ENCODE data around the gene RHBDD1. TPM values are rescaled to one million over a fixed set of nuclear protein-coding genes. Genes with fewer than 3 reads are reported as not detected.

Gene RHBDD1
- total RNA-seq, 2 experiments from 2014 or later: 23.4 to 29.5 TPM

DNA sequence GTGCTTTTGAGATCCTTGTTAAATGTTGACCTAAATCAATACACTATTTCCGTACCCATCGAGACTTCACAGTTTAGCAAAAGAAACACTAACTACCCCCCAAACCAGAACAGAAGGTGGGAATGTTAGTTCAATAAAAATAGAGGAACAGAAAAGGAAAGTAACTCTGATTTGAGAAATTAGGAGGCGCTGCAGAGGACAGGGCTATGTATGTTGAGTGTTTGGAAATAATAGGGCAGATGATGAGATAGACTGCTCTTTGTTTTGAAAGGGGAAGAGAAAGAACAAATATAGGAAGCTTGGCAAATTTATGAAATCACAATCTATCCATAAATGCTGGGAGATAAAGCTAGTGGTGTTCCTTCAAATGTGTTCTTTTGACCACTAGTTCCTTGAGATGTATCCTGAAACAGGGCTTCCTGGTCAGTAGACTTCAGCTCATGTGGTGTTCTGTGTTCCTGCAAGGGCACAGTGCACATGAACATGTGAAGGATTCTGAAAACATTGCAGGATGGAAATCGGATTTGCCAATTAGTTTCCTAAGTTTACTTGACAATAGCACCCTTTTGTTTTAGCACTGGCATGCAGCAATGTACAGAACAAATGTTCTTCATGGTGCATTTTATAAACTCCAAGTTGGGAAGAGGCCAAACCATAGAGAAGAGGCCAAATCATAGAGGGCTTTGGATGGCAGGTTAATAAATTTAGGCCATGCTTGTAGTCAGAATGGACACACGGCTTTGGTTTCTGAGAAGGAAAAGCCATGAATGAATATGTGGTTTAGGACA is 39.8 kb downstream of the RHBDD1 start:
- no peak overlapping the region for H3K27ac Mint-ChIP-seq
- no peak for DNase-seq
- H3K27me3 Mint-ChIP-seq (ENCODE audit: low read depth): no peaks in the 10 kb centered on the region
- POLR2A ChIA-PET: no interaction called here
- H3K4me1 Mint-ChIP-seq (ENCODE audit: low read depth): peaks cover 13% of the 10 kb centered on the region
- CTCF ChIA-PET: interaction anchor here (1.4 kb wide), 1 partner anchor 27 kb away, joined by 3 read pairs; no protein-coding TSS in a partner anchor
- H3K36me3 Mint-ChIP-seq (ENCODE audit: low read depth): peaks cover 21% of the 10 kb centered on the region
- no peak overlapping the region for H3K4me3 Mint-ChIP-seq
- ATAC-seq: no peak
- no peaks in the 10 kb centered on the region for H3K9me3 Mint-ChIP-seq (ENCODE audit: insufficient read depth)

DNA sequence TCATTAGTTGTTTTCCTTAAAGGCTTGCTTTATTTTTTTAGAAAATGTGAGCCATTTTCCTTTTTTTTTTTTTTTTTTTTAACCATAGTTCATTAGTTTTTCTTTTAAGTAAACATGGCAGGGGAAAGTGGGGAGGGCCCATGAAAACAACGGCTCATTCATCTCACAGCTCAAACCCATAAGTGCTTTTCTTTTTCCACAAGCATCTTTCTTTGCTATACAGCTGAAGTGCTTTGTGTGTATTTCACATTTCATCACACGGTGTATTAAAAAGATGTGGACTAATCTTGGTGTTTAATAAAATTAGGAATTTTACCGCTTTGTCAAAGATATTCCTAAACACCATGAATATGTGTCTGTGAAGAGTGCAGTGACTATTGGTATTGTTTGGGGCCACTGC is 41.6 kb downstream of the RHBDD1 start:
- no peak overlapping the region for H3K4me3 Mint-ChIP-seq
- H3K4me1 Mint-ChIP-seq (ENCODE audit: low read depth): peaks cover 13% of the 10 kb centered on the region
- peaks cover 22% of the 10 kb centered on the region for H3K36me3 Mint-ChIP-seq (ENCODE audit: low read depth)
- H3K9me3 Mint-ChIP-seq (ENCODE audit: insufficient read depth): no peaks in the 10 kb centered on the region
- ChIA-PET CTCF (no interaction called here), POLR2A (no interaction called here)
- DNase-seq: no peak
- H3K27me3 Mint-ChIP-seq (ENCODE audit: low read depth): no peaks in the 10 kb centered on the region
- ATAC-seq: no peak
- no peak overlapping the region for H3K27ac Mint-ChIP-seq

DNA sequence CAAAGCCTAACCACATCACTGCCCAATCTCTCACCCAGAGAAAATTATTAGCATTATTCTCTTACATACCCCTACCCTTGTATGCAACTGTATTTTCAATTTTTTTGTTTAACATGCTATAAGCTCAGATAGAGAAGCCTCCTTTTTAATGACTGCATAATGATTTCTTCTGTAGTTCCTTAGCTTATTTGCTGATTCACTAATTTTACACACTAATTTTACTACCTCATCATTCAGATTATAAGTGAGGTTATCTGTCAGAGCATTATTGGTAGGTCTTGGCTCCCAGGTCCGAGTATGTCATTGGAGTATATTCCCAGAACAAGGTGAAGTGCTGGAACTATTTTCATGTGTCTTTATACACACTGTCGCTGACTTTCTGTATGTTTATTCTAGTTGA is 45.4 kb downstream of the RHBDD1 start:
- Mint-ChIP-seq H3K27ac (no peak overlapping the region), H3K4me3 (no peak overlapping the region), H3K27me3 (ENCODE audit: low read depth) (no peaks in the 10 kb centered on the region), H3K4me1 (ENCODE audit: low read depth) (no peaks in the 10 kb centered on the region), H3K9me3 (ENCODE audit: insufficient read depth) (no peaks in the 10 kb centered on the region), H3K36me3 (ENCODE audit: low read depth) (peaks cover 11% of the 10 kb centered on the region)
- ATAC-seq (no peak), DNase-seq (no peak)
- ChIA-PET CTCF (no interaction called here), POLR2A (no interaction called here)

DNA sequence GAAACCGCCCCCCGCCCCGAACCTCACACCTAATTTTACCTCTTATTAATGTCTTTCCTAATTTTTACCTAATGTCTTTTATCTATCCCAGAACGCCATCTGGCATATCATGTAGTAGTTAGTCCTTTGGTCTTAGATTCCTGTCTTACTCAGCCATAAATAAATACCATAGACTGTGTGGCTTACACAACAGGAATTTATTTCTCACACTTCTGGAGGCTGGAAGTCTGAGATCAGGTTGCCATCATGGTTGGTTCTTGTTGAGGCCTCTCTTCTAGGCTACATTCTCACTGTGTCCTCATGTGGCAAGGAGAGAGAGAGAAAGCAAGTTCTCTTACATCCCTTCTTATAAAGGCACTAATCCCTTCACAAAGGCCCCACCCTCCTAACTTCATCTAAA is 46.8 kb downstream of the RHBDD1 start:
- POLR2A ChIA-PET: no interaction called here
- H3K27me3 Mint-ChIP-seq (ENCODE audit: low read depth): no peaks in the 10 kb centered on the region
- H3K27ac Mint-ChIP-seq: no peak overlapping the region
- H3K36me3 Mint-ChIP-seq (ENCODE audit: low read depth): peaks cover 11% of the 10 kb centered on the region
- H3K9me3 Mint-ChIP-seq (ENCODE audit: insufficient read depth): no peaks in the 10 kb centered on the region
- no peak overlapping the region for H3K4me3 Mint-ChIP-seq
- CTCF ChIA-PET: no interaction called here
- H3K4me1 Mint-ChIP-seq (ENCODE audit: low read depth): no peaks in the 10 kb centered on the region
- ATAC-seq (no peak), DNase-seq (no peak)

DNA sequence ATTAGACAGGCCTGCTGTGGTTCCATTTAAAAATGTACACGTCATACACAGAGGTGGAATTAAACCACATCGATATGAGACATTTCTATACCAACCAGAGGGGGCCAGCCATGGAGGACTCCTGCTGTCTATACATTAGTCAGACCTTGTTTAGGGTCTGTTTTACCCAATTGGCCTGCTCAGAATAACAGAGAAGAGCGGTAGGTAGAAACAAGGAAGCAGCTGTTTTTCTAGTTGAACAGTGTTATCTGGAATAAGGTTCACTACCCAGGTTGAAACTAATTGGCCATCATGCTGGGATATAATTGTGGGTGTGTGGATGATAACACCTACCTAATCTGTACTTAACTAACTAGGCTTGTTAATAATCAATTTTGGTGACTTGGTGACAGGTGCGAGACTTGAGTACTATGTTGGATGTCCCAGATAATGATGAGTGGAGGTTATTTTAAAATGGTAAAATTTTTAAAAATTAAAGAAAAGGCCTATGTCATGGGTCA is 47.5 kb downstream of the RHBDD1 start:
- no peaks in the 10 kb centered on the region for H3K27me3 Mint-ChIP-seq (ENCODE audit: low read depth)
- no peak overlapping the region for H3K27ac Mint-ChIP-seq
- POLR2A ChIA-PET: no interaction called here
- H3K9me3 Mint-ChIP-seq (ENCODE audit: insufficient read depth): no peaks in the 10 kb centered on the region
- peaks cover 11% of the 10 kb centered on the region for H3K36me3 Mint-ChIP-seq (ENCODE audit: low read depth)
- no peaks in the 10 kb centered on the region for H3K4me1 Mint-ChIP-seq (ENCODE audit: low read depth)
- CTCF ChIA-PET: no interaction called here
- ATAC-seq (no peak), DNase-seq (no peak)
- no peak overlapping the region for H3K4me3 Mint-ChIP-seq

DNA sequence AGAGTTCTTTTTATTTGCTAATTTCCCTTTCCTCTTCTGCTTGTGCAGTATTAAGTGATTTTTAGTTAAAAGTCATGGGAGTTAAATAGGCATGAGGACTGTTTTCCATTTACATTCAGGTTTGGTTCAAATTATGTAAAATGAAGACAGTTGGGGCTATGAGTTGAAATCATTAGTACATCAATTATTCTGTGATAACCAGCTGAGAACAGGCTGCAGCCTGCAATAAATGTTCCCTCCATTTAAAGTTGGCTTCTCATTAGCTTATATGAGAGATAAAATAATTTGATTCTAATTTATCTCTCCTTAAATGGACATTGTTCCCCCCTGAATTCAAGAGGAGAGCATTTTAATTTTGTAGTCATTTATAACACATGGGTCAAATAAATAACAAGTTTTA is 48.3 kb downstream of the RHBDD1 start:
- Mint-ChIP-seq H3K27me3 (ENCODE audit: low read depth) (no peaks in the 10 kb centered on the region), H3K4me3 (no peak overlapping the region), H3K4me1 (ENCODE audit: low read depth) (no peaks in the 10 kb centered on the region), H3K36me3 (ENCODE audit: low read depth) (peaks cover 11% of the 10 kb centered on the region), H3K27ac (no peak overlapping the region), H3K9me3 (ENCODE audit: insufficient read depth) (no peaks in the 10 kb centered on the region)
- no peak for ATAC-seq
- CTCF ChIA-PET: no interaction called here
- no peak for DNase-seq
- POLR2A ChIA-PET: no interaction called here

DNA sequence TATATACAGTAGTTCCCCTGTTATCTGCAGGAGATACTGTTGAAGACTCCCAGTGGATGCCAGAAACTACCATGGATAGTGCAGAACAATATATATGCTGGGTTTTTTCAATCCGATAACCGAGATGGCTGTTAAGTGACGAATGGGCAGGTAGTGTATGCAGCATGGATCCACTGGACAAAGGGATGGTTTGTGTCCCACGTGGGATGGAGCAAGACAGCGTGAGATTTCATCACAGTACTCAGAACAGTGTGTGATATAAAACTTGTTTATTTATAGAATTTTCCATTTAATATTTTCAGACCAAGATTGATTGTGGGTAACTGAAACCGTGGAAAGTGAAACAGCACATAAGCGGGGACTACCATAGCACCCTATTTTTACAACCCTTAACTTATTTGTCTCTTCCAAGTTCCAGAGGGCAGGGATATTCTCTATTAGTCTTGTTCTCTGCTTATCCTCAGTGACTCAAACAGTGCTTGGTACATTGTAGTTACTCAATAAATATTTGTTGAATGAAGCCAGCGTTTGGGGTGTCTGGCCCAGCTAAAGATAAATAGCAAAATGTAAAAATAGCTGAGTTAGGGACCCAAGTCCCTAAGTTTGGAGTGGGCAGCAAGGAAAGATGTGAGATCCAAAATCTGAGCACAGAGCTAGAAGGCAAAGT is 50.0 kb downstream of the RHBDD1 start:
- Mint-ChIP-seq H3K36me3 (ENCODE audit: low read depth) (peaks cover 8% of the 10 kb centered on the region), H3K4me1 (ENCODE audit: low read depth) (no peaks in the 10 kb centered on the region), H3K9me3 (ENCODE audit: insufficient read depth) (no peaks in the 10 kb centered on the region), H3K27ac (no peak overlapping the region), H3K27me3 (ENCODE audit: low read depth) (no peaks in the 10 kb centered on the region), H3K4me3 (no peak overlapping the region)
- no peak for ATAC-seq
- POLR2A ChIA-PET: no interaction called here
- CTCF ChIA-PET: no interaction called here
- no peak for DNase-seq

DNA sequence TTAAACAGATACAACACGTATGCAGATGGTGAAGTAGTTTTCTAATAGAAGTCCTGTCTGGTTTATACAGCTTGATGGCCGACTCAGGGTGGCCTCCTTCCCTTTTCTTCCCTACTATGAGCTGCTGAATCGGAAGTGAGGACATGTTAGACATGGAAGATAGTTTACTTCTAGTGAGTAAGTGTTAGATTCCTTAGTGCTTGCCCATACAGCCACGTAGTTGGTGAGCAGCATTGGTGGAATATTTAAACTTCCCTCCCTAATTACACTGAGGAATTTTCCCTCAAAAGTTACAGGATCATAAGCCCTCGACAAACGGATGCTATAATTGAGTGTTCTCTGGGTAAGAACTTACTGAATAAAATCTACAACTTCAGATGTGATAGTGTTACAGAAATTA is 52.1 kb downstream of the RHBDD1 start:
- H3K4me3 Mint-ChIP-seq: no peak overlapping the region
- ChIA-PET CTCF (no interaction called here), POLR2A (no interaction called here)
- no peaks in the 10 kb centered on the region for H3K36me3 Mint-ChIP-seq (ENCODE audit: low read depth)
- ATAC-seq (no peak), DNase-seq (no peak)
- H3K9me3 Mint-ChIP-seq (ENCODE audit: insufficient read depth): no peaks in the 10 kb centered on the region
- no peak overlapping the region for H3K27ac Mint-ChIP-seq
- H3K27me3 Mint-ChIP-seq (ENCODE audit: low read depth): no peaks in the 10 kb centered on the region
- H3K4me1 Mint-ChIP-seq (ENCODE audit: low read depth): no peaks in the 10 kb centered on the region

DNA sequence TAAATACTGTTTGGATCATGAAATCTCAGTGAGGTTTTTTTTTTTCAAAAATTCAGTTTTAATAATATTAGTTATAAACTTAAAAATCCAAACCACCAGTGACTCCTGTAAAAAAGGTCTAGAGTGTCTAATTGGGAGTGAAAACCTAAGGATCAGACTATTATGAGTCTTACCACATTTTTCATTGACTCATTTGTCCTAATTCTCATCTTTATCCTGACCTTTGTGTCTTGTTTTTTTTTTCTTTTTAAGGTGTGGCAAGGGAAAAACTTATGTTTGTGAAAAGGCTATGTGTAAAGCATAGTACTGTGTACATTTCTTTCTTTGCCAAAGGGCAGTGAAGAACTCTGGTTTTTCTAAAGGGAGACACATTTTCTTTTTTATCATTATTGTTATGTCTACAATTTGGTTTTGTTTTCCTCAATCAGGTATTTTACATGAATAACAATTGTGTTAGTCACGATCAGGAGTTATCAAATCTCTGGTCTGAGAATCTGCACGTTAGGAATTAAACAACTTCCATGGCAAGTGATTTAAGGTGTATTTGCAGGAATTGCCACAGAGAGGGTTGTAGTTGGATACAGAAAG is 52.6 kb downstream of the RHBDD1 start:
- no peak overlapping the region for H3K4me3 Mint-ChIP-seq
- no peak overlapping the region for H3K27ac Mint-ChIP-seq
- POLR2A ChIA-PET: interaction anchor here (1.0 kb wide), 1 partner anchor 53 kb away, joined by 3 read pairs; no protein-coding TSS in a partner anchor
- DNase-seq (no peak), ATAC-seq (no peak)
- no peaks in the 10 kb centered on the region for H3K9me3 Mint-ChIP-seq (ENCODE audit: insufficient read depth)
- H3K4me1 Mint-ChIP-seq (ENCODE audit: low read depth): no peaks in the 10 kb centered on the region
- H3K36me3 Mint-ChIP-seq (ENCODE audit: low read depth): no peaks in the 10 kb centered on the region
- no peaks in the 10 kb centered on the region for H3K27me3 Mint-ChIP-seq (ENCODE audit: low read depth)
- CTCF ChIA-PET: no interaction called here

DNA sequence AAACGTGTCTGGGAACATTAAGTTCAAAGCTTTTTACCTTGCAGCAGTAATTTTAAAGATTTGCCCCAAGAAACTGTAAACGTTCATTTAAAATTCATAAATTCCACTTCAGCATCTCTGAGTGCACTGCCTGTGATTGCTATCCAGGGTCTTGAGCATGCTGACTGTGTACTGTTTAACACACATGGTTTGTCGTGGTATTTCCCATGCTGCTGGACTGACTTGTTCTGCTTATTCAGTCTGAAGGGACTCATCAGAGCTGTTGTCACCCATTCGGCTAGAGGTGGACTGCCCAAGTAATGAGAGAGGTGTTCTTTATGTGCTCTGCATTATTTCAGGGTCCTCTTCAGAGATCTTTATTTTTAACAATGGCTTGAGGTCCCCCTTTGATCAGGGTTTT is 53.1 kb downstream of the RHBDD1 start:
- no peaks in the 10 kb centered on the region for H3K4me1 Mint-ChIP-seq (ENCODE audit: low read depth)
- CTCF ChIA-PET: no interaction called here
- DNase-seq (no peak), ATAC-seq (no peak)
- no peaks in the 10 kb centered on the region for H3K36me3 Mint-ChIP-seq (ENCODE audit: low read depth)
- no peaks in the 10 kb centered on the region for H3K27me3 Mint-ChIP-seq (ENCODE audit: low read depth)
- H3K9me3 Mint-ChIP-seq (ENCODE audit: insufficient read depth): no peaks in the 10 kb centered on the region
- H3K27ac Mint-ChIP-seq: no peak overlapping the region
- no peak overlapping the region for H3K4me3 Mint-ChIP-seq
- POLR2A ChIA-PET: interaction anchor here (1.0 kb wide), 1 partner anchor 54 kb away, joined by 3 read pairs; no protein-coding TSS in a partner anchor

DNA sequence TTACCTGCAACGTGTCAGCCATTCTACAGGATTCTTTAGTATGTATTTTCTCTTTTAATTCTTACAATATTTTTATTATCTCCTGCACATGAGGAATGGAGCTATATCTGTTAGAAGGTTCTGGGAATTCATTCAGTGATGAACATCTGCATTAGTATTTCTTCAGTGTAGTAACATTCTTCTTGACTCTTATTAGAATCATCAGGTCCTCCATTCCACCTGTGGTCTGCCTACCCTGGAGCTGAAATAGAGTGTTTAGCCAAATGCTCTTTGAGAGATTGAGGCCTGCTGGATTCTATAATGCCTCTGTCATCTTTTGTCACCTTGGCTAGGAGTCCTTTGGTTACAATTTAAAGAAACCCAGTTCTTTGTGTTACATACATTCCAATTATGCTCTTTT is 54.4 kb downstream of the RHBDD1 start:
- no peaks in the 10 kb centered on the region for H3K9me3 Mint-ChIP-seq (ENCODE audit: insufficient read depth)
- no peak overlapping the region for H3K27ac Mint-ChIP-seq
- ATAC-seq: no peak
- no peaks in the 10 kb centered on the region for H3K36me3 Mint-ChIP-seq (ENCODE audit: low read depth)
- H3K4me3 Mint-ChIP-seq: no peak overlapping the region
- H3K4me1 Mint-ChIP-seq (ENCODE audit: low read depth): no peaks in the 10 kb centered on the region
- ChIA-PET CTCF (no interaction called here), POLR2A (no interaction called here)
- DNase-seq: no peak
- H3K27me3 Mint-ChIP-seq (ENCODE audit: low read depth): no peaks in the 10 kb centered on the region

DNA sequence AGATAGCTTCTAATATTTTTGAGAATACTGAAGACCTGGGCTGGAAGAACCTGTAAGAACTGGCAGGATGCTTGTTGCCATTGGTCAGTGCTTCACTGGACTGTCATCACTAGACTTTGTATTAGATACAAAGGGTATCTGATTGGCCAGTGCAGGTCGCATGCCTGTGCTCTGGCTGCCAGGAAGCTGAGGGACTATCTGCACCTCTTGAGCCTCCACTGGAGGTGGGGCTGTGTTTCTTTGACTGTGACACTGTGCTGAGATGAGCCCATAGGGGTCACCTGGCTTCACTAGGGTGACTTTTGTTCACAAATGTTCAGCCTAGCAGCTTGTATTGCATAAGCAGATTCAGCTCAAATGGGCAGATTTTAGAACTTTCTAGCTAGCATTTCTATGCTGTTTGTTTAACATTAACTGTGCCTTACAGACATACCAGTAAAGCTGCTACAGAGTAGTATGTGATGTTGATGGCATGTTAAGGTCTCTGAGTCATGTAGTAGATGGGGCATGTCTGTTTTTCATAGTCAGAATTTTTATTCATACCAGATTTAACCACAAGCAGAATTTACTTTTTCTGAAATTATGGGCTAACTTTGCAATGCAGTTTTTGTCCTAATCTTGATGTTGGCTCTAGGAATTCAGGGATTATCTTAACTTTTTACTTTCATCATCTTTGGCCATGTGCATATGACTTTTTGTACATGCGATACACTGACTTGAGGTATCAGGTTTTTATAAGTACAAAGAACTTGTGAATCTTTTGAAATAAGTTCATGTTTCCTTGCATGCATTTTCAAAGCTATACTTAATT is 56.1 kb downstream of the RHBDD1 start:
- POLR2A ChIA-PET: no interaction called here
- DNase-seq: no peak
- no peak for ATAC-seq
- CTCF ChIA-PET: interaction anchor here (1.1 kb wide), 1 partner anchor 90 kb away, joined by 3 read pairs; no protein-coding TSS in a partner anchor
- Mint-ChIP-seq H3K4me1 (ENCODE audit: low read depth) (no peaks in the 10 kb centered on the region), H3K36me3 (ENCODE audit: low read depth) (peaks cover 6% of the 10 kb centered on the region), H3K27me3 (ENCODE audit: low read depth) (no peaks in the 10 kb centered on the region), H3K4me3 (no peak overlapping the region), H3K9me3 (ENCODE audit: insufficient read depth) (no peaks in the 10 kb centered on the region), H3K27ac (no peak overlapping the region)

Data from activated CD8-positive, alpha-beta T cell treated with anti-CD3 and anti-CD28 coated beads, Interleukin-2, amount 10 ng/mL, durations not matched to agents 7 days and 5 days (primary cell).